Measurements from ENCODE around the gene CSGALNACT2.

GRCh38 chr10:43192884-43193283, 54.6 kb downstream of the CSGALNACT2 start:
- no peak for TF ChIP-seq HBP1 (CRISPR knock-in tag; IDR thresholded peaks at IDR 0.05; ENCODE audit: low read depth)
- TF ChIP-seq MXI1 (IDR thresholded peaks at IDR 0.05; ENCODE audit: borderline replicate concordance, low read depth, low read length) = no peak
- TF ChIP-seq, protein P1, sequence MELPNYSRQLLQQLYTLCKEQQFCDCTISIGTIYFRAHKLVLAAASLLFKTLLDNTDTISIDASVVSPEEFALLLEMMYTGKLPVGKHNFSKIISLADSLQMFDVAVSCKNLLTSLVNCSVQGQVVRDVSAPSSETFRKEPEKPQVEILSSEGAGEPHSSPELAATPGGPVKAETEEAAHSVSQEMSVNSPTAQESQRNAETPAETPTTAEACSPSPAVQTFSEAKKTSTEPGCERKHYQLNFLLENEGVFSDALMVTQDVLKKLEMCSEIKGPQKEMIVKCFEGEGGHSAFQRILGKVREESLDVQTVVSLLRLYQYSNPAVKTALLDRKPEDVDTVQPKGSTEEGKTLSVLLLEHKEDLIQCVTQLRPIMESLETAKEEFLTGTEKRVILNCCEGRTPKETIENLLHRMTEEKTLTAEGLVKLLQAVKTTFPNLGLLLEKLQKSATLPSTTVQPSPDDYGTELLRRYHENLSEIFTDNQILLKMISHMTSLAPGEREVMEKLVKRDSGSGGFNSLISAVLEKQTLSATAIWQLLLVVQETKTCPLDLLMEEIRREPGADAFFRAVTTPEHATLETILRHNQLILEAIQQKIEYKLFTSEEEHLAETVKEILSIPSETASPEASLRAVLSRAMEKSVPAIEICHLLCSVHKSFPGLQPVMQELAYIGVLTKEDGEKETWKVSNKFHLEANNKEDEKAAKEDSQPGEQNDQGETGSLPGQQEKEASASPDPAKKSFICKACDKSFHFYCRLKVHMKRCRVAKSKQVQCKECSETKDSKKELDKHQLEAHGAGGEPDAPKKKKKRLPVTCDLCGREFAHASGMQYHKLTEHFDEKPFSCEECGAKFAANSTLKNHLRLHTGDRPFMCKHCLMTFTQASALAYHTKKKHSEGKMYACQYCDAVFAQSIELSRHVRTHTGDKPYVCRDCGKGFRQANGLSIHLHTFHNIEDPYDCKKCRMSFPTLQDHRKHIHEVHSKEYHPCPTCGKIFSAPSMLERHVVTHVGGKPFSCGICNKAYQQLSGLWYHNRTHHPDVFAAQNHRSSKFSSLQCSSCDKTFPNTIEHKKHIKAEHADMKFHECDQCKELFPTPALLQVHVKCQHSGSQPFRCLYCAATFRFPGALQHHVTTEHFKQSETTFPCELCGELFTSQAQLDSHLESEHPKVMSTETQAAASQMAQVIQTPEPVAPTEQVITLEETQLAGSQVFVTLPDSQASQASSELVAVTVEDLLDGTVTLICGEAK (IDR thresholded peaks at IDR 0.05) = no peak
- TF ChIP-seq, protein P1 (CRISPR knock-in tag; IDR thresholded peaks at IDR 0.05) = no peak
- TF ChIP-seq, protein P2, sequence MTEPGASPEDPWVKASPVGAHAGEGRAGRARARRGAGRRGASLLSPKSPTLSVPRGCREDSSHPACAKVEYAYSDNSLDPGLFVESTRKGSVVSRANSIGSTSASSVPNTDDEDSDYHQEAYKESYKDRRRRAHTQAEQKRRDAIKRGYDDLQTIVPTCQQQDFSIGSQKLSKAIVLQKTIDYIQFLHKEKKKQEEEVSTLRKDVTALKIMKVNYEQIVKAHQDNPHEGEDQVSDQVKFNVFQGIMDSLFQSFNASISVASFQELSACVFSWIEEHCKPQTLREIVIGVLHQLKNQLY (CRISPR knock-in tag; IDR thresholded peaks at IDR 0.05) = no peak
- TF ChIP-seq, protein P3, sequence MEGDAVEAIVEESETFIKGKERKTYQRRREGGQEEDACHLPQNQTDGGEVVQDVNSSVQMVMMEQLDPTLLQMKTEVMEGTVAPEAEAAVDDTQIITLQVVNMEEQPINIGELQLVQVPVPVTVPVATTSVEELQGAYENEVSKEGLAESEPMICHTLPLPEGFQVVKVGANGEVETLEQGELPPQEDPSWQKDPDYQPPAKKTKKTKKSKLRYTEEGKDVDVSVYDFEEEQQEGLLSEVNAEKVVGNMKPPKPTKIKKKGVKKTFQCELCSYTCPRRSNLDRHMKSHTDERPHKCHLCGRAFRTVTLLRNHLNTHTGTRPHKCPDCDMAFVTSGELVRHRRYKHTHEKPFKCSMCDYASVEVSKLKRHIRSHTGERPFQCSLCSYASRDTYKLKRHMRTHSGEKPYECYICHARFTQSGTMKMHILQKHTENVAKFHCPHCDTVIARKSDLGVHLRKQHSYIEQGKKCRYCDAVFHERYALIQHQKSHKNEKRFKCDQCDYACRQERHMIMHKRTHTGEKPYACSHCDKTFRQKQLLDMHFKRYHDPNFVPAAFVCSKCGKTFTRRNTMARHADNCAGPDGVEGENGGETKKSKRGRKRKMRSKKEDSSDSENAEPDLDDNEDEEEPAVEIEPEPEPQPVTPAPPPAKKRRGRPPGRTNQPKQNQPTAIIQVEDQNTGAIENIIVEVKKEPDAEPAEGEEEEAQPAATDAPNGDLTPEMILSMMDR (CRISPR knock-in tag; IDR thresholded peaks at IDR 0.05) = no peak
- no peak for TF ChIP-seq POLR2AphosphoS5 (IDR thresholded peaks at IDR 0.05; ENCODE audit: low read depth, low read length)
- no peak for TF ChIP-seq POLR2A (IDR thresholded peaks at IDR 0.05; ENCODE audit: insufficient read depth in 1 of 2, low read depth in 2 of 2, low read length in 2 of 2)
- no peak for TF ChIP-seq ZBTB21 (CRISPR knock-in tag; IDR thresholded peaks at IDR 0.05)
- no peak for TF ChIP-seq IRF2 (CRISPR knock-in tag; IDR thresholded peaks at IDR 0.05)
- no peak for TF ChIP-seq BORCS8-MEF2B (CRISPR knock-in tag; IDR thresholded peaks at IDR 0.05)

Data from HepG2 (cell line).